Psoas muscle (tissue), 8 donors: ENCODE measurements around the gene SLAMF6. TPM values are rescaled to one million over a fixed set of nuclear protein-coding genes. Genes with fewer than 3 reads are reported as not detected.
"Not testable (repeated sequence)": the region's sequence is repeated elsewhere in the genome, so short reads cannot be mapped to it uniquely, and the experiment has no call there.

Experiments used
- ATAC-seq, 4 donors: fragments of 200-7000 bp; cut with Tn5 transposase; one replicate each; pipeline ENCODE4 v1.9.1; 2020; ENCODE audit warnings: moderate library complexity in 3 of 4, mild to moderate bottlenecking in 2 of 4
- DNase-seq, 2 donors: peaks; one replicate each; pipeline ENCODE4 v3.0.0-alpha.2; 2020
- H3K27ac ChIP-seq: fragments of 200-600 bp; one replicate; pipeline ENCODE4 v1.8.0; 2022
- H3K27me3 ChIP-seq, 3 donors: fragments of 200-600 bp in 1 of 3; one replicate each; pipeline versions ENCODE4 v1.6.1 to v1.8.0; 2013 to 2022; ENCODE audit warnings: low read length in 2 of 3, mild to moderate bottlenecking in 2 of 3, moderate library complexity in 1 of 3; ENCODE audit not compliant: insufficient read depth in 3 of 3
- H3K36me3 ChIP-seq, 2 donors: fragments of 200-600 bp in 1 of 2; one replicate each; pipeline versions ENCODE4 v1.6.1 to v1.8.0; 2013 to 2022; ENCODE audit warnings: low read depth in 1 of 2, mild to moderate bottlenecking in 1 of 2, moderate library complexity in 1 of 2; ENCODE audit not compliant: insufficient read depth in 1 of 2
- H3K4me1 ChIP-seq: fragments of 200-600 bp; one replicate; pipeline ENCODE4 v1.8.0; 2022
- H3K4me3 ChIP-seq: fragments of 200-600 bp; one replicate; pipeline ENCODE4 v1.8.0; 2022; ENCODE audit warnings: mild to moderate bottlenecking
- H3K9me3 ChIP-seq: fragments of 200-600 bp; one replicate; pipeline ENCODE4 v1.8.0; 2022
- CTCF ChIP-seq: fragments of 200-600 bp; IDR thresholded peaks from one replicate; pipeline ENCODE4 v1.8.0; 2022; ENCODE audit warnings: antibody characterized with exemption
- WGBS, 3 donors: extraction: QIAGEN DNeasy Blood & Tissue Kit; methylation state at CpG; one replicate each; pipeline versions ENCODE4 v1.1.6 to v1.1.7; 2013; 5-methylcytosine and 5-hydroxymethylcytosine counted together
- intact Hi-C, 2 donors: fragments of 100-400 bp; cut with DNase I; formaldehyde crosslinking; loops; one replicate each; pipeline versions ENCODE4 v1.11.0 to v1.14.2; 2022
- polyA plus RNA-seq, 3 donors: library from polyadenylated mRNA; stranded (reverse); fragments of 200-250 nt; gene quantifications; one replicate each; pipeline ENCODE4 v1.2.3, GENCODE V29; 2013
- total RNA-seq, 4 donors: library from RNA; stranded (reverse); fragmentation: NEBNext Ultra II Directional in 2 of 4; extraction: Animal tissue kit (Norgen Biotek cat#: 25700) in 2 of 4; gene quantifications; one replicate each; pipeline versions ENCODE4 v1.2.1 to v1.2.4, GENCODE V29; 2021 to 2023
- donor health status: healthy with polysubstance abuse.
- donor health status: DM: no; HTN: no; CAD: no; lungs with moderate emphysema.
- donor health status: Bipolar disorder and iron deficiency.
- donor health status: healthy.
- donor health status: DM: yes; HTN: yes; CAD: no.
- donor health status: DM: no; HTN: no; CAD: no.
- donor health status: DM: no; HTN: no; CAD: no.
- donor health status: DM: yes; HTN: yes; CAD: no.

The SLAMF6 gene
- total and polyA plus RNA-seq, 7 donors, result 0.08 to 0.34 (median 0.19) TPM; not detected in 1

DNA sequence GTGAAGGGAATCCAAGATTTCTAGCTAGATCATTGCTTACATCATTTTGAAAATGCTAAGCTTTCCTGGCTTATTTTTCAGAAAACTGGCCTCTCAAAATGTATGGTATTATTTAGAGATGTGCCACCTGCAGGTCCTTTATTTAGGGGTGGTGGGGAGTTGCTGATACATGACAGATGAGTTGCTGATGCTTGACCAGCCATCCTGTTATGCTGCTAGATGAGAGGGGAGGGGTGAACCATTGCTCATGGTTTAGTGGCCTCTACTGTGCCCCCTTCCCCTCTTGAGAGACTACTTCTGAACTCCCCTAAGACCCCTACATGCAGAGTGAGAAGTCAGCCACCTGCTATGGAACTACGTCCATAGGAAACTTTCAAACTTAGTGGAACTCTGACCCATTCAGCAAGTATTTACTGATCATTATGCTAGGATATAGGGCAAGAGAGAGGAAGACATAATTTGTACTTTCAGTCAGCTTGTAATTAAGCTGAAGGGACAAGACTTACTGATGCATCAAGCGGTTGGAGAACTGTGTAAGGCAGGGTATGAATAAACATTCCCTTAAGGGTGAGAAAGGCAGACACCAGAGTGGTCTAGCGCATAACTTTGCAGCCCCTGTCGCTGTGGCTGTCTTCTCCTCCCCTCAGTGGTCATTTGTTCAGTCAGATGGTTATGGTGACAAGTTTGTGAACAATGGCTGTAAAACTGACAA is 34.6 kb downstream of the SLAMF6 start:
- Histone ChIP-seq H3K27ac (no peak overlapping the region), H3K27me3 (no peaks in the 10 kb centered on the region), H3K4me3 (no peak overlapping the region), H3K36me3 (no peaks in the 10 kb centered on the region), H3K9me3 (no peaks in the 10 kb centered on the region), H3K4me1 (no peaks in the 10 kb centered on the region)
- ATAC-seq (no peak), DNase-seq (no peak)
- WGBS, 3 donors, result 81 to 88% (median 82%) methylated on average over 4 of the region's 4 CpGs
- intact Hi-C loops, result no loop called here
- TF ChIP-seq CTCF, result no peak

DNA sequence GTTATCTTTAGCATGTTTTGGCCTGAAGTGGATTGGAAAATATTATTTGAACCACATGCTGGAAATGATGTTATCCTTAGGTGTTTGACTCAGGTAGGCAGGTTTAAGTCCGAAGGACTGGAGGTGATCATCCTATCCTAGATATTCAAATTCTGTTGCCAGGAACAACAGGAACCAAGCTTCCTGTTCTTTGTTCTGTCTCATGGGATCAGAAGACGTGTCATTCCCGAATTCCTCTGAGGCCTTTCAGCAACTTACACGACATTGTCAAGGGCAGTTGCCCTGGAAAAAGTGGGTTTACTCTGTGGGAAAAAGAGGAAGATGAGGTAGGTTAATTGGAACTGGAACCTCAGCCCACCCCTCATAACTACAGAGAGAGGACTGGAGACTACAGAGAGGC is 36.6 kb downstream of the SLAMF6 start:
- TF ChIP-seq CTCF, result no peak
- intact Hi-C loops, result no loop called here
- ATAC-seq, result no peak

GRCh38 chr1:160483505-160484185 is 39.4 kb downstream of the SLAMF6 start:
- WGBS, 3 donors, result 77 to 89% (median 81%) methylated on average over 2 of the region's 2 CpGs
- Histone ChIP-seq H3K27me3 (peaks cover 0 to 4% (median 0%) of the 10 kb centered on the region in 3 donors), H3K27ac (no peak overlapping the region), H3K4me1 (no peaks in the 10 kb centered on the region), H3K9me3 (no peaks in the 10 kb centered on the region), H3K4me3 (no peak overlapping the region), H3K36me3 (no peaks in the 10 kb centered on the region)
- DNase-seq (no peak), ATAC-seq (no peak)
- intact Hi-C loops, result no loop called here
- no peak for TF ChIP-seq CTCF

More for the DNA sequence above, 36.6 kb downstream of the SLAMF6 start:
- H3K27ac ChIP-seq, result no peak overlapping the region
- no peaks in the 10 kb centered on the region for H3K36me3 ChIP-seq
- DNase-seq, result no peak
- H3K9me3 ChIP-seq, result no peaks in the 10 kb centered on the region
- H3K4me3 ChIP-seq, result no peak overlapping the region
- WGBS, 3 donors, result 45 to 52% (median 48%) methylated on average over 4 of the region's 4 CpGs
- H3K27me3 ChIP-seq, result peaks cover 0 to 4% (median 0%) of the 10 kb centered on the region in 3 donors
- H3K4me1 ChIP-seq, result no peaks in the 10 kb centered on the region

DNA sequence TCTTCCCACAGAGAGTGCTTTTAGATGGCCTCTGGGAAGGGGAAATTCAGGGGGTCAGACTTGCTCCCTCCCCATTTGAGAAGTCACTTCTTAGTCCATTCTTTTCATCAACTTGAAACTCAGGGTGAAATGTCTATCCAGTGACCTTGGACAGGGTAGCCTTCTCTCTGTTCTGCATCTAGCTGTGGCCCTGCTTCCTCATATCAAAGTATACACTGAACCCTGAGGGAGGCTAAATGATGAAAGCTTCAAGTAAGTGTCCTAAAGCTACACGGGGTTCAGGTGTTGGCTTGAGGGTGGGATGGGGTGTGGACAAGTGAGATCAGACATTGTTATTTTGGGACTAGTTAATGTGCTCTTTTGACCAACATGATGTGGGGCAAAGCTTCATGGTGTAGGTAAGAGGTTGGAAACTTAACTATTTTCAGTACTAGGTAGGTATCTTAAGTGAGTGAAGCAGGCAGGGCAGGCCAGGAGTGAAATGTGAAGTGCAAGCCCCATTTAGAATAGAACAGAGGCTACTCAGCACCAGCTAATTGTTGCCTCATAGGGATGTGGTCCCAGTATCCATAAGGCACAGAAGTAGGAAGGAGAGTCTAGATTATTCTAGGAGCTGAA is 41.0 kb downstream of the SLAMF6 start:
- ATAC-seq (no peak), DNase-seq (no peak)
- H3K27ac ChIP-seq, result no peak overlapping the region
- no peak for TF ChIP-seq CTCF
- peaks cover 0 to 4% (median 0%) of the 10 kb centered on the region in 3 donors for H3K27me3 ChIP-seq
- H3K4me3 ChIP-seq, result no peak overlapping the region
- 53 to 58% (median 57%) methylated on average over 1 of the region's 1 CpG for WGBS, 3 donors
- intact Hi-C loops, result no loop called here
- H3K4me1 ChIP-seq, result no peaks in the 10 kb centered on the region
- no peaks in the 10 kb centered on the region for H3K9me3 ChIP-seq
- no peaks in the 10 kb centered on the region for H3K36me3 ChIP-seq

GRCh38 chr1:160480781-160481180 is 42.3 kb downstream of the SLAMF6 start:
- H3K36me3 ChIP-seq, H3K27ac ChIP-seq, H3K4me1 ChIP-seq, H3K4me3 ChIP-seq, H3K27me3 ChIP-seq, ATAC-seq, H3K9me3 ChIP-seq, DNase-seq, intact Hi-C loops: not testable (repeated sequence)
- 72 to 84% (median 79%) methylated on average over 7 of the region's 7 CpGs for WGBS, 3 donors

DNA sequence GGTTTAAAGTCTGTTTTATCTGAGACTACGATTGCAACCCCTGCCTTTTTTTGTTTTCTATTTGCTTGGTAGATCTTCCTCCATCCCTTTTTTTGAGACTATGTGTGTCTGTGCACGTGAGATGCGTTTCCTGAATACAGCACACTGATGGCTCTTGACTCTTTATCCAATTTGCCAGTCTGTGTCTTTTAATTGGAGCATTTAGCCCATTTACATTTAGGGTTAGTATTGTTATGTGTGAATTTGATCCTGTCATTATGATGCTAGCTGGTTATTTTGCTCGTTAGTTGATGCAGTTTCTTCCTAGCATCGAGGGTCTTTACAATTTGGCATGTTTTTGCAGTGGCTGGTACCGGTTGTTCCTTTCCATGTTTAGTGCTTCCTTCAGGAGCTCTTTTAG is 44.0 kb downstream of the SLAMF6 start:
- whole genome bisulfite sequencing, 3 donors, result 72 to 74% (median 72%) methylated on average over 6 of the region's 6 CpGs
- H3K27me3 ChIP-seq, intact Hi-C loops, H3K36me3 ChIP-seq, H3K4me1 ChIP-seq, H3K27ac ChIP-seq, H3K9me3 ChIP-seq, DNase-seq, ATAC-seq, H3K4me3 ChIP-seq: not testable (repeated sequence)
